GM12872 (cell line): Measurements from ENCODE around the gene DSC1.

ENCODE experiments used
- CTCF ChIP-seq: IDR thresholded peaks from 3 replicates; pipeline ENCODE4 v1.5.1; 2011; ENCODE audit warnings: low read depth, mild to moderate bottlenecking, low read length, moderate library complexity; ENCODE audit not compliant: insufficient read depth

The DSC1 gene

DNA sequence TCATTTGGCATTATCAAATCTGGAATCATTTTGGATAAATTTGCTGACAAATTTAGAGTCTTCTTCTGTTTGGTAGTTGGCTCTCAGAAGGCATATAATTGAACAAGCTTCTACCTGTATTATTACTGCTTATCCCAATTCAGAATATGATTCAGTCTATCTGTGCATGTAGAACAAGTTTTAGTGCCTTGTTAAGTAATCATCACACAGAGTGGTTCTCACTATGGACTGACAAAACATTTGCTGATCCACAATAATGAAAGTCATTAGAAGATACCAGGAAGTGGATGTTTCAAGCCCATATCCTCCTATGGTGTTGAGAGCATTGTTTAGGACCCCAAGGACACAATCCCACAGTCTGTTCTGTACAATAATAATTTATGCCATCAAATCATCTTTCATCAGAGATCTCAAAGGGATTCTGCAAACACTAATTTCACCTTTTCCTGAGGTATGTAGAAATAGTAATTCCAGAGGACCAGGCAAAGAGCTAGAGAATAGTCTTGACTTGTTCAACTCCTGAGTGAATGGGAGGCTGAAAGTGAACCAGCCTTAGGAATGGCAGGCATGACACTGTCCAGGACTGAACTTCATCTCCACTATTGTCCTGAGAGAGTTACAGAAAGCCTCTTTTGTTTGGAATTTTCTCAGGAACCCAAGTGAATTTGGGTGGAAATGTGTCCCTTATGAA is 29.6 kb upstream of the DSC1 start:
- no peak for TF ChIP-seq CTCF

- no peak for TF ChIP-seq CTCF
These were observed 28.3 kb upstream of the DSC1 start for GRCh38 chr18:31190919-31191318.

- no peak for TF ChIP-seq CTCF
These were observed 27.1 kb upstream of the DSC1 start for GRCh38 chr18:31189757-31190156.

- no peak for TF ChIP-seq CTCF
These were observed 22.7 kb upstream of the DSC1 start for GRCh38 chr18:31185186-31185950.

- no peak for TF ChIP-seq CTCF
These were observed 20.6 kb upstream of the DSC1 start for GRCh38 chr18:31183302-31183701.

DNA sequence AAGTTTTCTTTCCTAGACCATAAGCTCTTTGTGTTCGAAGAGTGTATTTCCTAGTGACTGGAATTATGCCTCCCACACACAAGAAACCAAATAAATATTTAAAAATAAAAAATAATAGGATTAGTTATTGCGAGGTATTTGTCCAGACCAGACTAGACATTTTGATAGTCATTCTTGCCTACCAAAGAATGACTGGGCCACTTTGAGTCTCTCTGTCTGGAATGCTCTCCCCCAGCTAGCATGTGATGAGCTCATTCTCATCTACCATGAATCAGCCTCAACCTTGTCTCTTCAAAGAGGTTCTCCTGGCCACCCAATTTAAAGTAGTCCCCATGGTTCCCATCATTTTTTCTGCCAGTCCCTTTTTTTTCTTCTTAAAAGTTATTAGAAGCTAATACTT is 13.9 kb upstream of the DSC1 start:
- no peak for TF ChIP-seq CTCF

DNA sequence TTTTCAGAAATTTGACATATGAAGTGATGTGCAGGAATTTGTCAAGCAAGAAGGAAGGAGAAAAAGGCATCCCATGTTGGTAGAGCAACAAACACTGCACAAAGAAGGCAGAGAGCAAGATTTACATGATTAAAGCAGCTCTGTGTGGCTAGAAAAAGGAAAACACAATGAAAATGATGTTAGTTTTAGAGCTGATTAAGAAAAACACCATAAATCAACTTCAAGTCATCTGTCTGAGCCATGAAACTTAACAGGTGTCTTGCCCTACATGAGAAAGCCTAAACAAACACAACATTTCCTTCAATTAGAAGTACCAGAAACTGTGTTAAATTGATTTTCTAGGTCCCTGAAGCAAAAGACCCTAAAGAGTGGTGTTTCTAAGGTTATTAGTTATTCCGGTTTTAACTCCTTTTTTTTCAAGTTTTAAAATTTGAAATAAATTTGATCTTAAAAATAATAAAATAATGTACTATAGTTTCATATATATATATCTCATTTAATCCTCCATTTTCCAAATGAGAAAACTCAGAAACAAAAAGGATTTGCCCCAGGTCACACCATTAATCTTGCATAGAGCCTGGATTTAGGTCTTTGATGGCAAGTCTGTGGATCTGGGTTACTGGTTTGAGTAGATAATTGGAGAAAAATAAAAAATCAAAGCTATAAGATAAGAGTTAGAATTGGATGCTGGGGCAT is 8.6 kb upstream of the DSC1 start:
- no peak for TF ChIP-seq CTCF
